ENCODE data around the gene STIM2. TPM values are rescaled to one million over a fixed set of nuclear protein-coding genes. Genes with fewer than 3 reads are reported as not detected.
"Not testable (repeated sequence)": the region's sequence is repeated elsewhere in the genome, so short reads cannot be mapped to it uniquely, and the experiment has no call there.

STIM2 gene
- polyA plus RNA-seq, 3 donors from 2014 or later: 19.1 to 38.1 (median 24.6) TPM

- not testable (repeated sequence) for H3K36me3 Mint-ChIP-seq; H3K9me3 Mint-ChIP-seq; DNase-seq; H3K27me3 Mint-ChIP-seq (ENCODE audit: low read depth in 3 of 3)
- Mint-ChIP-seq H3K4me1 (peaks cover 34 to 42% of the 10 kb centered on the region in 2 donors), H3K4me3 (peak overlapping the region; percentile 26 to 86 (median 76)), H3K27ac (peak overlapping the region; percentile 82 to 94 (median 88))
These were observed 37.7 kb upstream of the STIM2 start for GRCh38 chr4:26822974-26823373.

- H3K4me3 Mint-ChIP-seq: peak overlapping the region; percentile 26 to 86 (median 76)
- H3K27ac Mint-ChIP-seq: peak overlapping the region; percentile 82 to 94 (median 88)
- peaks cover 0 to 5% (median 3%) of the 10 kb centered on the region in 6 donors for H3K9me3 Mint-ChIP-seq
- DNase-seq: peak; percentile 13 to 37 (median 24)
- H3K4me1 Mint-ChIP-seq: peaks cover 34 to 42% of the 10 kb centered on the region in 2 donors
- peaks cover 3 to 9% (median 4%) of the 10 kb centered on the region in 3 donors for H3K36me3 Mint-ChIP-seq
- peaks cover 0 to 6% (median 3%) of the 10 kb centered on the region in 3 donors for H3K27me3 Mint-ChIP-seq (ENCODE audit: low read depth in 3 of 3)
These were observed 37.1 kb upstream of the STIM2 start for GRCh38 chr4:26823583-26823982.

GRCh38 chr4:26824667-26825066 lies 36.0 kb upstream of the STIM2 start:
- peaks cover 3 to 8% (median 4%) of the 10 kb centered on the region in 3 donors for H3K36me3 Mint-ChIP-seq
- peaks cover 30 to 39% of the 10 kb centered on the region in 2 donors for H3K4me1 Mint-ChIP-seq
- H3K4me3 Mint-ChIP-seq: no peak overlapping the region
- DNase-seq: no peak
- H3K27ac Mint-ChIP-seq: peak overlapping the region in 4 of 6 donors; percentile 33 to 89 (median 62)
- H3K9me3 Mint-ChIP-seq: peaks cover 0 to 5% (median 3%) of the 10 kb centered on the region in 6 donors
- H3K27me3 Mint-ChIP-seq (ENCODE audit: low read depth in 3 of 3): peaks cover 0 to 6% (median 3%) of the 10 kb centered on the region in 3 donors

GRCh38 chr4:26826721-26827120 lies 33.9 kb upstream of the STIM2 start:
- Mint-ChIP-seq H3K27me3 (ENCODE audit: low read depth in 3 of 3) (peaks cover 0 to 6% (median 6%) of the 10 kb centered on the region in 3 donors), H3K4me1 (peaks cover 27 to 31% of the 10 kb centered on the region in 2 donors), H3K27ac (peak overlapping the region in 2 of 6 donors; percentile 5 to 45), H3K9me3 (peaks cover 0 to 5% (median 3%) of the 10 kb centered on the region in 6 donors), H3K4me3 (no peak overlapping the region), H3K36me3 (peaks cover 3 to 4% (median 4%) of the 10 kb centered on the region in 3 donors)
- no peak for DNase-seq

GRCh38 chr4:26827336-26827735 lies 33.3 kb upstream of the STIM2 start:
- H3K4me1 Mint-ChIP-seq: peaks cover 20 to 25% of the 10 kb centered on the region in 2 donors
- H3K27ac Mint-ChIP-seq; DNase-seq; H3K27me3 Mint-ChIP-seq (ENCODE audit: low read depth in 3 of 3); H3K9me3 Mint-ChIP-seq; H3K4me3 Mint-ChIP-seq; H3K36me3 Mint-ChIP-seq: not testable (repeated sequence)

- Mint-ChIP-seq H3K9me3 (peaks cover 0 to 3% (median 2%) of the 10 kb centered on the region in 6 donors), H3K4me3 (no peak overlapping the region), H3K27ac (no peak overlapping the region), H3K4me1 (peaks cover 16 to 21% of the 10 kb centered on the region in 2 donors), H3K36me3 (peaks cover 2 to 4% (median 2%) of the 10 kb centered on the region in 3 donors), H3K27me3 (ENCODE audit: low read depth in 3 of 3) (peaks cover 0 to 6% (median 4%) of the 10 kb centered on the region in 3 donors)
- DNase-seq: no peak
These were observed 32.8 kb upstream of the STIM2 start for GRCh38 chr4:26827798-26828197.

- peaks cover 0 to 1% (median 0%) of the 10 kb centered on the region in 6 donors for H3K9me3 Mint-ChIP-seq
- H3K27ac Mint-ChIP-seq: no peak overlapping the region
- H3K4me1 Mint-ChIP-seq: peaks cover 4 to 8% of the 10 kb centered on the region in 2 donors
- no peak for DNase-seq
- H3K27me3 Mint-ChIP-seq (ENCODE audit: low read depth in 3 of 3): peaks cover 0 to 3% (median 2%) of the 10 kb centered on the region in 3 donors
- no peak overlapping the region for H3K4me3 Mint-ChIP-seq
- H3K36me3 Mint-ChIP-seq: peaks cover 0 to 4% (median 0%) of the 10 kb centered on the region in 3 donors
These were observed 31.6 kb upstream of the STIM2 start for GRCh38 chr4:26829018-26829417.

GRCh38 chr4:26830033-26830432 lies 30.6 kb upstream of the STIM2 start:
- peaks cover 0 to 6% (median 2%) of the 10 kb centered on the region in 3 donors for H3K27me3 Mint-ChIP-seq (ENCODE audit: low read depth in 3 of 3)
- H3K4me3 Mint-ChIP-seq: no peak overlapping the region
- peaks cover 0 to 7% (median 4%) of the 10 kb centered on the region in 3 donors for H3K36me3 Mint-ChIP-seq
- no peak for DNase-seq
- H3K9me3 Mint-ChIP-seq: peaks cover 0 to 5% (median 0%) of the 10 kb centered on the region in 6 donors
- no peak overlapping the region for H3K27ac Mint-ChIP-seq
- H3K4me1 Mint-ChIP-seq: no peaks in the 10 kb centered on the region

GRCh38 chr4:26830701-26831100 lies 29.9 kb upstream of the STIM2 start:
- Mint-ChIP-seq H3K27me3 (ENCODE audit: low read depth in 3 of 3) (peaks cover 0 to 6% (median 2%) of the 10 kb centered on the region in 3 donors), H3K4me3 (no peak overlapping the region), H3K27ac (no peak overlapping the region), H3K9me3 (peaks cover 0 to 5% (median 0%) of the 10 kb centered on the region in 6 donors), H3K4me1 (no peaks in the 10 kb centered on the region), H3K36me3 (peaks cover 0 to 7% (median 4%) of the 10 kb centered on the region in 3 donors)
- DNase-seq: no peak

GRCh38 chr4:26836539-26836938 lies 24.1 kb upstream of the STIM2 start:
- Mint-ChIP-seq H3K9me3 (peaks cover 0 to 5% (median 0%) of the 10 kb centered on the region in 6 donors), H3K27ac (no peak overlapping the region), H3K27me3 (ENCODE audit: low read depth in 3 of 3) (peaks cover 0 to 3% (median under 1%) of the 10 kb centered on the region in 3 donors), H3K4me3 (no peak overlapping the region), H3K36me3 (peaks cover 0 to 7% (median 0%) of the 10 kb centered on the region in 3 donors), H3K4me1 (peaks cover 4 to 5% of the 10 kb centered on the region in 2 donors)
- no peak for DNase-seq

GRCh38 chr4:26837993-26838842 lies 22.4 kb upstream of the STIM2 start:
- Mint-ChIP-seq H3K27me3 (ENCODE audit: low read depth in 3 of 3) (peaks cover 0 to 3% (median 2%) of the 10 kb centered on the region in 3 donors), H3K9me3 (peaks cover 0 to 5% (median 0%) of the 10 kb centered on the region in 6 donors), H3K36me3 (peaks cover 0 to 7% (median 0%) of the 10 kb centered on the region in 3 donors), H3K4me3 (no peak overlapping the region), H3K27ac (peak overlapping the region in 1 of 6 donors; percentile 4), H3K4me1 (peaks cover 4 to 5% of the 10 kb centered on the region in 2 donors)
- DNase-seq: no peak

- peaks cover 4 to 5% of the 10 kb centered on the region in 2 donors for H3K4me1 Mint-ChIP-seq
- no peak overlapping the region for H3K27ac Mint-ChIP-seq
- H3K36me3 Mint-ChIP-seq: peaks cover 0 to 7% (median 0%) of the 10 kb centered on the region in 3 donors
- H3K4me3 Mint-ChIP-seq: no peak overlapping the region
- peaks cover 0 to 4% (median 0%) of the 10 kb centered on the region in 6 donors for H3K9me3 Mint-ChIP-seq
- H3K27me3 Mint-ChIP-seq (ENCODE audit: low read depth in 3 of 3): peaks cover under 1 to 3% (median 2%) of the 10 kb centered on the region in 3 donors
- no peak for DNase-seq
These were observed 21.6 kb upstream of the STIM2 start for GRCh38 chr4:26839016-26839415.

GRCh38 chr4:26839534-26839951 lies 21.1 kb upstream of the STIM2 start:
- Mint-ChIP-seq H3K27me3 (ENCODE audit: low read depth in 3 of 3) (peaks cover 2 to 3% (median 2%) of the 10 kb centered on the region in 3 donors), H3K4me1 (peaks cover 4 to 5% of the 10 kb centered on the region in 2 donors), H3K36me3 (peaks cover 0 to 4% (median 0%) of the 10 kb centered on the region in 3 donors), H3K9me3 (no peaks in the 10 kb centered on the region), H3K27ac (no peak overlapping the region), H3K4me3 (no peak overlapping the region)
- no peak for DNase-seq

- Mint-ChIP-seq H3K27me3 (ENCODE audit: low read depth in 3 of 3) (peaks cover 0 to 2% (median 2%) of the 10 kb centered on the region in 3 donors), H3K4me1 (peaks cover 4 to 5% of the 10 kb centered on the region in 2 donors), H3K9me3 (no peaks in the 10 kb centered on the region), H3K4me3 (no peak overlapping the region), H3K27ac (no peak overlapping the region), H3K36me3 (peaks cover 0 to 3% (median 0%) of the 10 kb centered on the region in 3 donors)
- DNase-seq: no peak
These were observed 19.9 kb upstream of the STIM2 start for GRCh38 chr4:26840786-26841185.
